HEK293 (cell line): ENCODE data around the gene CBR1.

Experiments
- AEBP2 ChIP-seq: fragments of 450-650 bp; formaldehyde crosslinking; IDR thresholded peaks from 2 replicates; pipeline ENCODE4 v1.5.1; 2016; ENCODE audit warnings: missing biosample characterization, missing genetic modification characterization, borderline replicate concordance
- ATF2 ChIP-seq: fragments of 450-650 bp; formaldehyde crosslinking; IDR thresholded peaks from 2 replicates; pipeline ENCODE4 v1.5.1; 2016; ENCODE audit warnings: missing biosample characterization, missing genetic modification characterization, low read depth
- GLIS1 ChIP-seq: fragments of 450-650 bp; formaldehyde crosslinking; IDR thresholded peaks from 2 replicates; pipeline ENCODE4 v1.5.1; 2016; ENCODE audit warnings: missing biosample characterization, missing genetic modification characterization
- HOXA7 ChIP-seq: sonication (generic); formaldehyde crosslinking; IDR thresholded peaks from 2 replicates; pipeline ENCODE4 v1.8.1; 2022; ENCODE audit warnings: missing genetic modification reagents, borderline replicate concordance
- IKZF3 ChIP-seq: fragments of 450-650 bp; IDR thresholded peaks from 2 replicates; pipeline ENCODE4 v1.5.0; 2018; ENCODE audit warnings: missing biosample characterization, mild to moderate bottlenecking, missing genetic modification characterization, moderate library complexity
- KLF8 ChIP-seq: fragments of 450-650 bp; formaldehyde crosslinking; IDR thresholded peaks from 2 replicates; pipeline ENCODE4 v1.5.1; 2016; ENCODE audit warnings: missing biosample characterization, missing genetic modification characterization
- MYNN ChIP-seq: fragments of 450-650 bp; formaldehyde crosslinking; IDR thresholded peaks from 2 replicates; pipeline ENCODE4 v1.5.1; 2016; ENCODE audit warnings: missing biosample characterization, missing genetic modification characterization, borderline replicate concordance
- MZF1 ChIP-seq: fragments of 450-650 bp; formaldehyde crosslinking; IDR thresholded peaks from 2 replicates; pipeline ENCODE4 v1.5.1; 2017; ENCODE audit warnings: missing biosample characterization, missing genetic modification characterization, borderline replicate concordance
- OVOL3 ChIP-seq: fragments of 450-650 bp; formaldehyde crosslinking; IDR thresholded peaks from 2 replicates; pipeline ENCODE4 v1.5.1; 2016; ENCODE audit warnings: missing biosample characterization, missing genetic modification characterization
- PRDM6 ChIP-seq: fragments of 450-650 bp; formaldehyde crosslinking; IDR thresholded peaks from 2 replicates; pipeline ENCODE4 v1.5.1; 2017; ENCODE audit warnings: missing biosample characterization, missing genetic modification characterization
- SP7 ChIP-seq: fragments of 450-650 bp; formaldehyde crosslinking; IDR thresholded peaks from 2 replicates; pipeline ENCODE4 v1.5.1; 2016; ENCODE audit warnings: missing biosample characterization, missing genetic modification characterization
- ZBTB44 ChIP-seq: fragments of 450-650 bp; IDR thresholded peaks from 2 replicates; pipeline ENCODE4 v1.5.1; 2018; ENCODE audit warnings: missing biosample characterization, mild to moderate bottlenecking, missing genetic modification characterization
- ZBTB7A ChIP-seq: fragments of 450-650 bp; formaldehyde crosslinking; IDR thresholded peaks from 2 replicates; pipeline ENCODE4 v1.5.1; 2016; ENCODE audit warnings: low read depth, missing biosample characterization, missing genetic modification characterization
- ZNF132 ChIP-seq: fragments of 450-650 bp; formaldehyde crosslinking; IDR thresholded peaks from 2 replicates; pipeline ENCODE4 v1.5.1; 2017; ENCODE audit warnings: missing biosample characterization, missing genetic modification characterization, borderline replicate concordance
- ZNF146 ChIP-seq: fragments of 450-650 bp; formaldehyde crosslinking; IDR thresholded peaks from 2 replicates; pipeline ENCODE4 v1.5.1; 2016; ENCODE audit warnings: missing biosample characterization, missing genetic modification characterization
- ZNF175 ChIP-seq: fragments of 450-650 bp; formaldehyde crosslinking; IDR thresholded peaks from 2 replicates; pipeline ENCODE4 v1.5.1; 2016; ENCODE audit warnings: missing biosample characterization, missing genetic modification characterization
- ZNF214 ChIP-seq: fragments of 450-650 bp; formaldehyde crosslinking; IDR thresholded peaks from 2 replicates; pipeline ENCODE4 v1.5.1; 2017; ENCODE audit warnings: missing biosample characterization, mild to moderate bottlenecking, missing genetic modification characterization, borderline replicate concordance
- ZNF350 ChIP-seq: fragments of 450-650 bp; formaldehyde crosslinking; IDR thresholded peaks from 2 replicates; pipeline ENCODE4 v1.5.0; 2017; ENCODE audit warnings: missing biosample characterization, mild to moderate bottlenecking, missing genetic modification characterization
- ZNF354C ChIP-seq: fragments of 450-650 bp; formaldehyde crosslinking; IDR thresholded peaks from 2 replicates; pipeline ENCODE4 v1.5.1; 2016; ENCODE audit warnings: missing biosample characterization, missing genetic modification characterization, low read depth, borderline replicate concordance
- ZNF398 ChIP-seq: fragments of 450-650 bp; formaldehyde crosslinking; IDR thresholded peaks from 2 replicates; pipeline ENCODE4 v1.5.1; 2017; ENCODE audit warnings: missing biosample characterization, missing genetic modification characterization
- ZNF426 ChIP-seq: fragments of 450-650 bp; formaldehyde crosslinking; IDR thresholded peaks from 2 replicates; pipeline ENCODE4 v1.5.1; 2017; ENCODE audit warnings: missing biosample characterization, missing genetic modification characterization, mild to moderate bottlenecking, inconsistent platforms, moderate library complexity
- ZNF488 ChIP-seq: fragments of 450-650 bp; formaldehyde crosslinking; IDR thresholded peaks from 2 replicates; pipeline ENCODE4 v1.5.1; 2016; ENCODE audit warnings: missing biosample characterization, missing genetic modification characterization
- ZNF501 ChIP-seq: fragments of 450-650 bp; formaldehyde crosslinking; IDR thresholded peaks from 2 replicates; pipeline ENCODE4 v1.5.1; 2016; ENCODE audit warnings: missing biosample characterization, missing genetic modification characterization
- ZNF544 ChIP-seq: fragments of 450-650 bp; formaldehyde crosslinking; IDR thresholded peaks from 2 replicates; pipeline ENCODE4 v1.5.0; 2017; ENCODE audit warnings: missing biosample characterization, missing genetic modification characterization
- ZNF600 ChIP-seq: fragments of 450-650 bp; formaldehyde crosslinking; IDR thresholded peaks from 2 replicates; pipeline ENCODE4 v1.5.1; 2016; ENCODE audit warnings: missing biosample characterization, missing genetic modification characterization
- ZNF623 ChIP-seq: fragments of 450-650 bp; formaldehyde crosslinking; IDR thresholded peaks from 2 replicates; pipeline ENCODE4 v1.5.1; 2016; ENCODE audit warnings: missing biosample characterization, missing genetic modification characterization
- ZNF76 ChIP-seq: fragments of 450-650 bp; formaldehyde crosslinking; IDR thresholded peaks from 2 replicates; pipeline ENCODE4; 2016; ENCODE audit warnings: low read depth, missing biosample characterization, missing genetic modification characterization, borderline replicate concordance
- ZNF785 ChIP-seq: fragments of 450-650 bp; formaldehyde crosslinking; IDR thresholded peaks from 2 replicates; pipeline ENCODE4 v1.5.1; 2016; ENCODE audit warnings: missing biosample characterization, missing genetic modification characterization
- ZNF837 ChIP-seq: fragments of 450-650 bp; formaldehyde crosslinking; IDR thresholded peaks from 2 replicates; pipeline ENCODE4 v1.5.1; 2016; ENCODE audit warnings: missing biosample characterization, missing genetic modification characterization

CBR1 gene

GRCh38 chr21:36069713-36070583 lies at the start of gene CBR1 (continued):
- TF ChIP-seq ATF2 (no peak), ZNF623 (tag by site-specific recombination) (no peak), IKZF3 (tag by site-specific recombination) (peak; percentile 63), ZNF544 (tag by site-specific recombination) (no peak), ZNF785 (tag by site-specific recombination) (peak; percentile 97), MZF1 (tag by site-specific recombination) (0 out of 2 replicates have a peak, but pooled peaks have one; percentile 33), MYNN (tag by site-specific recombination) (no peak), ZNF146 (tag by site-specific recombination) (0 out of 2 replicates have a peak, but pooled peaks have one; percentile 35), OVOL3 (tag by site-specific recombination) (no peak; the same call in 1 of the 2 replicates), PRDM6 (tag by site-specific recombination) (no peak), HOXA7 (0 out of 2 replicates have a peak, but pooled peaks have one; percentile 85), ZNF354C (tag by site-specific recombination) (no peak), GLIS1 (peak; percentile 81), ZNF837 (peak; percentile 59; the same call in 1 of the 2 replicates), SP7 (peak; percentile 89), ZNF600 (tag by site-specific recombination) (peak; percentile 97), ZNF426 (tag by site-specific recombination) (no peak), ZNF488 (tag by site-specific recombination) (no peak), ZNF76 (tag by site-specific recombination) (peak; percentile 52; the same call in 1 of the 2 replicates), ZBTB7A (tag by site-specific recombination) (no peak), ZBTB44 (tag by site-specific recombination) (no peak), ZNF501 (tag by site-specific recombination) (no peak), ZNF350 (tag by site-specific recombination) (no peak), ZNF398 (tag by site-specific recombination) (no peak), ZNF132 (tag by site-specific recombination) (no peak), ZNF175 (tag by site-specific recombination) (no peak), AEBP2 (no peak), ZNF214 (tag by site-specific recombination) (no peak), KLF8 (tag by site-specific recombination) (peak; percentile 98)
